SK-N-SH (cell line): ENCODE measurements around the gene ABCC11. TPM values are rescaled to one million over a fixed set of nuclear protein-coding genes. Genes with fewer than 3 reads are reported as not detected.

Experiments used
- CTCF ChIA-PET: fragments of 300-600, 350-600 bp; formaldehyde crosslinking; extraction: SDS; loops from one replicate; lab custom pipeline; 2021; lab: Yijun Ruan, JAX
- POLR2A ChIA-PET: fragments of 350-600 bp; sonication (Branson Sonifier 250); formaldehyde crosslinking; extraction: SDS; loops from one replicate; lab custom pipeline; 2020; ENCODE audit warnings: antibody characterized with exemption, inconsistent platforms; lab: Yijun Ruan, JAX
- DNase-seq: peaks from one replicate; pipeline ENCODE4 v3.0.0; 2012
- H2AFZ ChIP-seq: fragments of 200-600 bp; sonication (generic); 2 replicates; pipeline ENCODE4 v1.8.1; 2016; ENCODE audit warnings: antibody characterized with exemption, mild to moderate bottlenecking, low read depth
- H3F3A ChIP-seq: fragments of 200-600 bp; sonication (generic); replicated peaks from 2 replicates; pipeline ENCODE3; 2016; ENCODE audit warnings: antibody characterized with exemption, mild to moderate bottlenecking; ENCODE audit not compliant: insufficient read depth
- H3K27ac ChIP-seq, 2 experiments: fragments of 200-500 bp in 1 of 2; fragments of 200-600 bp in 1 of 2; sonication (Bioruptor generic) in 1 of 2; sonication (generic), shearing (Covaris generic) in 1 of 2; 2 replicates each; pipeline versions ENCODE4 v1.5.1 to v1.6.1; 2014 to 2016; ENCODE audit warnings: low read depth in 2 of 2, inconsistent platforms in 1 of 2, low read length in 1 of 2, mild to moderate bottlenecking in 1 of 2, mixed read lengths in 1 of 2
- H3K27me3 ChIP-seq: fragments of 200-600 bp; sonication (generic), shearing (Covaris generic); 2 replicates; pipeline ENCODE4 v1.6.1; 2016; ENCODE audit warnings: mixed run types; ENCODE audit not compliant: insufficient read depth
- H3K36me3 ChIP-seq, 2 experiments: fragments of 200-500 bp in 1 of 2; fragments of 200-600 bp in 1 of 2; sonication (Bioruptor generic) in 1 of 2; sonication (generic) in 1 of 2; replicated peaks in 1 of 2; 2 replicates each; pipeline versions ENCODE3 to v1.5.1; 2014 to 2016; ENCODE audit warnings: low read length in 1 of 2, mild to moderate bottlenecking in 1 of 2; ENCODE audit not compliant: insufficient read depth in 2 of 2, control insufficient read depth in 1 of 2
- H3K4me1 ChIP-seq, 2 experiments: fragments of 200-500 bp in 1 of 2; fragments of 200-600 bp in 1 of 2; sonication (Bioruptor generic) in 1 of 2; sonication (generic), shearing (Covaris generic) in 1 of 2; 2 replicates each; pipeline versions ENCODE4 v1.5.1 to v1.6.1; 2014 to 2016; ENCODE audit warnings: low read depth in 1 of 2, low read length in 1 of 2, mixed run types in 1 of 2; ENCODE audit not compliant: insufficient read depth in 2 of 2, control insufficient read depth in 1 of 2
- H3K4me2 ChIP-seq: fragments of 200-600 bp; sonication (generic), shearing (Covaris generic); 2 replicates; pipeline ENCODE4 v1.6.1; 2017; ENCODE audit warnings: mixed run types
- H3K4me3 ChIP-seq, 2 experiments: fragments of 200-500 bp in 1 of 2; fragments of 200-600 bp in 1 of 2; sonication (Bioruptor generic) in 1 of 2; sonication (generic), shearing (Covaris generic) in 1 of 2; 2 replicates each; pipeline versions ENCODE4 v1.5.1 to v1.8.1; 2014 to 2016; ENCODE audit warnings: low read depth in 2 of 2, inconsistent platforms in 1 of 2, low read length in 1 of 2, mild to moderate bottlenecking in 1 of 2, mixed read lengths in 1 of 2, moderate library complexity in 1 of 2
- H3K79me2 ChIP-seq: fragments of 200-600 bp; sonication (generic); 2 replicates; pipeline ENCODE4 v1.8.1; 2017; ENCODE audit warnings: mild to moderate bottlenecking; ENCODE audit not compliant: insufficient read depth
- H3K9ac ChIP-seq: fragments of 200-600 bp; sonication (generic); 2 replicates; pipeline ENCODE4 v1.6.1; 2017; ENCODE audit warnings: mixed run types
- H3K9me2 ChIP-seq: fragments of 200-600 bp; sonication (generic); 2 replicates; pipeline ENCODE4 v1.6.1; 2017; ENCODE audit warnings: mixed run types
- H3K9me3 ChIP-seq: fragments of 200-600 bp; sonication (generic); 2 replicates; pipeline ENCODE4 v1.6.1; 2017; ENCODE audit warnings: mixed run types, mild to moderate bottlenecking, moderate library complexity
- H4K20me1 ChIP-seq: fragments of 200-600 bp; sonication (generic); 2 replicates; pipeline ENCODE4 v1.6.1; 2017; ENCODE audit warnings: mild to moderate bottlenecking, mixed run types; ENCODE audit not compliant: insufficient read depth
- EP300 ChIP-seq, 2 experiments: IDR thresholded peaks; 2 replicates each; pipeline versions ENCODE4 v1.4.0 to v1.6.1; 2012; ENCODE audit warnings: borderline replicate concordance in 1 of 2, low read depth in 1 of 2, low read length in 1 of 2
- FOXJ3 ChIP-seq: sonication (generic); formaldehyde crosslinking; IDR thresholded peaks from 2 replicates; pipeline ENCODE4 v1.5.1; 2020; ENCODE audit warnings: mild to moderate bottlenecking, missing genetic modification reagents
- FOXM1 ChIP-seq: IDR thresholded peaks from 2 replicates; pipeline ENCODE4 v1.4.0; 2012; ENCODE audit warnings: low read depth, mild to moderate bottlenecking
- IRF3 ChIP-seq: fragments of 150-350 bp; IDR thresholded peaks from 2 replicates; pipeline ENCODE4 v1.6.1; 2016; ENCODE audit warnings: mild to moderate bottlenecking, low read depth, low read length
- JUND ChIP-seq: IDR thresholded peaks from 2 replicates; pipeline ENCODE4 v1.4.0; 2012
- MEF2A ChIP-seq: IDR thresholded peaks from 2 replicates; pipeline ENCODE4 v1.4.0; 2012; ENCODE audit warnings: low read depth, borderline replicate concordance
- MXI1 ChIP-seq: IDR thresholded peaks from 2 replicates; pipeline ENCODE4 v1.6.1; 2012; ENCODE audit warnings: mild to moderate bottlenecking, low read depth, low read length, improper control_type of control experiment
- NFIC ChIP-seq: IDR thresholded peaks from 2 replicates; pipeline ENCODE4 v1.4.0; 2012; ENCODE audit warnings: borderline replicate concordance
- NRF1 ChIP-seq: IDR thresholded peaks from 2 replicates; pipeline ENCODE4 v1.6.1; 2012; ENCODE audit warnings: low read depth, mild to moderate bottlenecking, low read length
- POLR2AphosphoS5 ChIP-seq: IDR thresholded peaks from 2 replicates; pipeline ENCODE4 v1.6.1; 2012; ENCODE audit warnings: low read depth, low read length
- RFX5 ChIP-seq: IDR thresholded peaks from 2 replicates; pipeline ENCODE4 v1.6.1; 2012; ENCODE audit warnings: mild to moderate bottlenecking, improper control_type of control experiment, low read length
- RXRA ChIP-seq: IDR thresholded peaks from 2 replicates; pipeline ENCODE4 v1.4.0; 2012; ENCODE audit warnings: low read depth, mild to moderate bottlenecking, borderline replicate concordance
- SIN3A ChIP-seq: IDR thresholded peaks from 2 replicates; pipeline ENCODE4 v1.6.1; 2012; ENCODE audit warnings: low read depth, mild to moderate bottlenecking, low read length, moderate library complexity, borderline replicate concordance
- SMC3 ChIP-seq: IDR thresholded peaks from 2 replicates; pipeline ENCODE4 v1.6.1; 2012; ENCODE audit warnings: low read depth, low read length, improper control_type of control experiment
- TAF1 ChIP-seq: IDR thresholded peaks from 2 replicates; pipeline ENCODE4 v1.6.1; 2012; ENCODE audit warnings: low read depth, mild to moderate bottlenecking, low read length, moderate library complexity, borderline replicate concordance
- TCF12 ChIP-seq: IDR thresholded peaks from 2 replicates; pipeline ENCODE4 v1.4.0; 2012
- TEAD4 ChIP-seq: IDR thresholded peaks from 2 replicates; pipeline ENCODE4 v1.4.0; 2012; ENCODE audit warnings: mild to moderate bottlenecking, borderline replicate concordance; ENCODE audit not compliant: insufficient read depth
- USF1 ChIP-seq: IDR thresholded peaks from 2 replicates; pipeline ENCODE4 v1.4.0; 2012; ENCODE audit warnings: low read depth, borderline replicate concordance
- USF2 ChIP-seq: fragments of 150-350 bp; IDR thresholded peaks from 2 replicates; pipeline ENCODE4 v1.6.1; 2017; ENCODE audit warnings: antibody characterized with exemption, low read length, low read depth, borderline replicate concordance
- YY1 ChIP-seq: IDR thresholded peaks from 2 replicates; pipeline ENCODE4 v1.4.0; 2012; ENCODE audit warnings: low read depth, mild to moderate bottlenecking
- WGBS: methylation state at CpG from one replicate; pipeline ENCODE4 v1.1.6; 2017; ENCODE audit warnings: low lambda C conversion rate; 5-methylcytosine and 5-hydroxymethylcytosine counted together
- polyA plus RNA-seq, 3 experiments: library from polyadenylated mRNA; depleted of rRNA; stranded (reverse); fragments of >200 nt; gene quantifications; 2 replicates each; pipeline ENCODE4 v1.2.3, GENCODE V29; 2012

Gene ABCC11
- polyA plus RNA-seq, 1 of the 3 experiments (the other 2 are of a cell fraction), result 0.07 TPM

GRCh38 chr16:48172682-48173081 is 74.7 kb downstream of the ABCC11 start:
- Histone ChIP-seq H3K9ac (no peak overlapping the region), H3K27ac (no peak overlapping the region), H2AFZ (no peak overlapping the region), H3K9me3 (no peaks in the 10 kb centered on the region), H3K4me1 (no peaks in the 10 kb centered on the region), H3K4me2 (no peak overlapping the region), H4K20me1 (no peaks in the 10 kb centered on the region), H3K36me3 (no peaks in the 10 kb centered on the region), H3K4me3 (no peak overlapping the region), H3K9me2 (no peaks in the 10 kb centered on the region), H3F3A (no peaks in the 10 kb centered on the region), H3K27me3 (no peaks in the 10 kb centered on the region), H3K79me2 (no peaks in the 10 kb centered on the region)
- TF ChIP-seq TEAD4 (no peak), IRF3 (no peak), EP300 (IDR thresholded peaks at IDR 0.05; ENCODE audit: borderline replicate concordance in 1 of 2, low read depth in 1 of 2, low read length in 1 of 2) (no peak), NFIC (no peak), USF1 (no peak), JUND (no peak), RFX5 (no peak), MEF2A (no peak), POLR2AphosphoS5 (no peak), USF2 (no peak), RXRA (no peak), MXI1 (no peak), YY1 (no peak), TCF12 (no peak), SMC3 (no peak), FOXJ3 (CRISPR knock-in tag) (no peak), NRF1 (no peak), SIN3A (no peak), TAF1 (no peak), FOXM1 (no peak)
- WGBS, result 71% methylated on average over 1 of the region's 1 CpG
- DNase-seq, result no peak
- ChIA-PET CTCF (interaction anchor here (0.8 to 0.9 kb wide), 2 partner anchors 24 to 1135 kb away, joined by 3 read pairs; no protein-coding TSS in a partner anchor), POLR2A (no interaction called here)
